Measurements from ENCODE around the gene CTU1.

Gene CTU1

DNA sequence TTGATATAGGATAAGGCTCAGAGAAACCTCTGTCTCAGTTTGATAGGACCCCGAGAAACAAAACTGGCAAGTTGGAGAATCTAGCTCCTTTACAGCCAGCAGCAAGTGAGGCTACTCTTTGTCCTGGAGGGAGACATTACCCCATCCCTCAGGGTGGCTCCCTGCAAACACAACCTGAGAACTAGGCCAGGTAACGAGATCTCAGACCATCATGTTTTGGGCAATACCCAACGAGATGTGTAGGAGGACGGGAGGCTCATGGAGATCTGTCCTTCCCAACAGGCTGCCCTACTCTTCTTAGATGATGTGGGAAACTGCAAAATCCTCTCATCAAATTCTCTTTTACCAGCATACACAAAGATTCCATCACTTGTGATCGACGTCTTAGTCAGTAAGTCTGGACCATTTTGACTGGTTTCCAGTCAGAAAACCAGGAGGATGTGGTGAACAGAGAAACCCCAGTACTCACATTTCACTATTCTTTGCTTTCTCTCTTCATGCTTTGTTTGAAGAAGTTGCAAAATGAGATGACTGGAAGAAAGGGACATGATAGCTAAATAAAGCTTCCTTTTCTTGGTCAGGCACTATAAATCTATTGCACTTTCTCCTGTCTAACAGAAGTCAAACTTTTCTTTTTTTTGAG is 6.0 kb upstream of the CTU1 start:
- DNase-seq = no peak
- intact Hi-C loops (cut with DNase I) = no loop called here

GRCh38 chr19:51111606-51112005 is 3.4 kb upstream of the CTU1 start:
- intact Hi-C loops (cut with DNase I) = no loop called here
- no peak for DNase-seq

- DNase-seq = no peak
- intact Hi-C loops (cut with DNase I) = no loop called here
Measured at GRCh38 chr19:51110666-51110971, 2.4 kb upstream of the CTU1 start.

GRCh38 chr19:51108805-51109146 is 567 bp upstream of the CTU1 start:
- intact Hi-C loops (cut with DNase I) = loop anchor here (2.0 kb wide), 1 partner anchor 486 kb away; no protein-coding TSS in a partner anchor
- peak in 2 of 42 donors; percentile 80 to 90 for DNase-seq

DNA sequence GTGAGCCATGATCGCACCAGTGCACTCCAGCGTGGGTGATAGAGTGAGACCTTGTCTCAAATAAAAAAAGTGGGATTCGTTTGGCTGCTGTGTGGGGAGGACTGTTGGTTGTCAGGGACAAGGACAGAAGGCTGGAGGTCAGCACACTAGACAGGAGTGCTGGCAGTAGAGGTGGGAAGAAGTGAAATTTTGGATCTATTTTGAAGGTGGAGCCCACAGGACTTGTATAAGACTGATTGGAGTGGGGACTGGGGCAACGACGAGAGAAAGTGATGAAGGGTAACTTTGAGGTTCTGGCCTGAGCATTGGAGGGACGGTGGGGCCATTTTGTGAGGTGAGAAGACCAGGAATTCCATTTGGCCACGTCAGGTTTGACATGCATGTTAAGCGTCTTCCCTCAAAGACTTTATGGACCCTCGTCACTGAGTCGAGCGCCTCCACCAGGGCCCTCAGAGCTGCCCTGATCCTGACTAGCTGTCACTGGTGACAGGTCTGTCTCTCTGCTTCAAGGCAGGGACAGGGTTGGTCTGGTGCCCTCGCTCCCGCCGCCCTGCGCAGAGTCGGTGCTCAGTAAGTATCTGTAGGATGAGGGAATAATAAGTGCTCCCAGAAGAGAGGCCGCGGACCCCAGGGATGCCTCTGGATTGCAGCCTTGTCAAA is 673 bp downstream of the CTU1 start:
- intact Hi-C loops (cut with DNase I) = loop anchor here (2.0 kb wide), 1 partner anchor 487 kb away; no protein-coding TSS in a partner anchor
- DNase-seq = peak in 11 of 42 donors; percentile 6 to 48 (median 23)

- DNase-seq = peak in 21 of 42 donors; percentile 22 to 66 (median 41)
- intact Hi-C loops (cut with DNase I) = no loop called here
Measured at GRCh38 chr19:51103926-51104341, 4.3 kb downstream of the CTU1 start.

DNA sequence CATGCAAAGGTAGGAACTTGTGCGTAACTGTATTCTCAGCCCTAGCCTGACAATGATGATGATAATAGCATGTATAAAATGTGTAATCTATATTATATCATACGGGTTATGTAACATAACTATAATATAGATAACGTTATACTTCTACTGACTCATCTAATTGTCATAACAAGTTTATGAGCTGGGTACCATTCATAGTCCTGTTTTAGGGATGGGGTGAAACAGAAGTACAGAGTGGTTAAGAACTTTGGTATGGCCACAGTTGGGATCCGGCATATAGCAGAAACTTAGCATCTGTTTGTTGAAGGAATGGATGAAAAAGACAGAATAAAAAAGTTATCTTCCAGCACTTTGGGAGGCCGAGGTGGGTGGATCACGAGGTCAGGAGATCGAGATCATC is 5.2 kb downstream of the CTU1 start:
- DNase-seq = no peak
- intact Hi-C loops (cut with DNase I) = no loop called here

- intact Hi-C loops (cut with DNase I) = no loop called here
- DNase-seq = no peak
Measured at GRCh38 chr19:51101171-51101865, 6.9 kb downstream of the CTU1 start.

DNA sequence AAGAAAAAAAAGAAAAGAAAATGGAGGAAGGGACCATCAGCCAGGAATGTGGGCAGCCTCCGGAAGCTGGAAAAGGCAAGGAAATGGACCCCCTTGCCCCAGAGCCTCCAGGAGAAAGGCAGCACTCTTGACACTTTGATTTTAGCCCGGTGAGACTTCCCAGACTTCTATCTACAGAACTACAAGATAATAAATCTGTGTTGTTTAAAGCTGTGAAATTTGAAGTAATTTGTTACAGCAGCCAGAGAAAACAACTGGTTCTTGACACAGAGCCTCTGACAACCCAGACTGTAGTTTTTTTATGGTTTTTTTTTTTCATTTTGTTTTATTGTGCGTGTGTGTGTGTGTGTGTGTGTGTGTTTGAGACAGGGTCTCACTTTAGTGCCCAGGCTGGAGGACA is 7.6 kb downstream of the CTU1 start:
- intact Hi-C loops (cut with DNase I) = no loop called here
- no peak for DNase-seq

DNA sequence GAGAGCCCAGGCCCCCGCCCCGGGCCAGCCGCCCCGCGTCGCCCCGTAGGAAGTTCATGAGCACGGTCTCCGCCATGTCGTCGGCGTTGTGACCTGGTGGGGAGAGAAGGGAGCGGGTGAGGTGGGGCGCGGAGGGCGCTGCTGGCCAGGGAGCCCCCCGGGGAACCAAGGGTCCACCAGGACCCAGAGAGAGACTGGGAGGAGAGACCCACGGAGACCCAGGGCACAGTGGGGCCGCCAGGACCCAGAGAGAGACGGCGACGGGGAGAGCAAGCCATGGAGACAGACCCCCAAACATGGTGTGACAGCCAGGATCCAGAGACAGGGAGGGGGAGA is 9.2 kb downstream of the CTU1 start:
- DNase-seq = no peak
- intact Hi-C loops (cut with DNase I) = loop anchor here (10.0 kb wide), 2 partner anchors 74 to 164 kb away; partner anchors contain the start of gene KLK11

GRCh38 chr19:51098365-51099046 is 9.7 kb downstream of the CTU1 start:
- DNase-seq = peak in 2 of 42 donors; percentile 32 to 34
- intact Hi-C loops (cut with DNase I) = loop anchor here (10.0 kb wide), 2 partner anchors 74 to 164 kb away; partner anchors contain the start of gene KLK11

- no peak for DNase-seq
- intact Hi-C loops (cut with DNase I) = loop anchor here (10.0 kb wide), 2 partner anchors 73 to 163 kb away; partner anchors contain the start of gene KLK11
Measured at GRCh38 chr19:51097796-51098195, 10.4 kb downstream of the CTU1 start.

DNA sequence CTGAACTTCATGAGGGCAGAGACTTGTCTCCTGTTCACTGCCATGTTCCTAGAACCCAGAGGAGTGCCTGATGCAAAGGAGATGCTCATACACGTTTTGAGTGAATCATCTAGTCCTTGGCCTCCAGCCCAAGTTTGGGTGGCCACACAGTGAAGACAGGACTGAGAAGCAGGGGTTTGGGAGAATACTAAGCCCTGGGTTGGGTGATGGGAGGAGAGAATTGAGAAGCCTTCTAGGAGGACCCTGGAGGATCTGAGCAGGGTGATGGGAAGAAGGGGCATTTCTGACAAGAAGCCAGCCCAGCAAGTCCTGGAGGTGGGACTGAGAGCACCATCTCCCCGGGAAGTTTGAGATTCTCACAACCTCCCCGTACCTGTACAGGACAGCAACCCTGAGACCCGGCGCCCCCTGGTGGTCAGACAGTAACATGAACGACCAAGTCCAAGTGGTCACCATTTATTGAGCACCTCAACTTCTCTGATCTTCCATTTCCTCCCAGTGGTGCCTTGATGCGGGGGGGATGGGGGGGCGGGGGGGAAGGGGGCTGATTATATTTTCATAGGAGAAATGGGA is 11.0 kb downstream of the CTU1 start:
- peak; percentile 35 to 86 (median 69) for DNase-seq
- intact Hi-C loops (cut with DNase I) = loop anchor here (10.0 kb wide), 2 partner anchors 72 to 162 kb away; partner anchors contain the start of gene KLK11

DNA sequence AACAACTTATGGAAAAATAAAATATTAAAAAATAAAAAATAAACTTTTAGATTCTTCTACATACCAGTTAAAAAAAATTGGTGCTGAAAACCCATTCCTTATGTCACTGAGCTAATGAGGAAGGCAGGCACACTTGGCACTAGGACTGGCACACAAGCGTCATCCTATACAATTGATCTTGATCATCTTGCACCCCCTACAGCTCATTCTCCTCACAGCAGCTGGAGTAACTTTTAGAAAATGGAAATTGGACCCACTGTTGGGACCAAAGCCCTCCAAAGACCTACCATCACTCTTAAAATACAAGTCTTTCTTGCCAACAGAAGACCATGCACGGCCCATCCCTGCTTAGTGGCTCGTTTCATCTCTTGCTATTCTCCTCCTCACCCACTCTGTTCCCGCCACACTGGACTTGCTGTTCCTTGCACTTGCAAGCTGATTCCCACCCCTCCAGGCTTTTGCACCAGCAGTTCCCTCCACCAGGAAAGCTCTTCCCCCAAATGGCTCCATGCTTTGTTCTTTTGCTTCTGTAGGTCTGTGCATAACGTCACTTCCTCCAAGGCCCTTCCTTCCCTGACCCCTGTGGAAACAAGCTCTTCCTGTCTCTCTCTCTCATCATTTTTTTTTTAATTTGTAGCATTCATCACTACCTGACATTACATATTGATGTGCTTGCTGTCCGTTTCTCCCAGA is 11.6 kb downstream of the CTU1 start:
- intact Hi-C loops (cut with DNase I) = loop anchor here (10.0 kb wide), 2 partner anchors 72 to 162 kb away; partner anchors contain the start of gene KLK11

DNA sequence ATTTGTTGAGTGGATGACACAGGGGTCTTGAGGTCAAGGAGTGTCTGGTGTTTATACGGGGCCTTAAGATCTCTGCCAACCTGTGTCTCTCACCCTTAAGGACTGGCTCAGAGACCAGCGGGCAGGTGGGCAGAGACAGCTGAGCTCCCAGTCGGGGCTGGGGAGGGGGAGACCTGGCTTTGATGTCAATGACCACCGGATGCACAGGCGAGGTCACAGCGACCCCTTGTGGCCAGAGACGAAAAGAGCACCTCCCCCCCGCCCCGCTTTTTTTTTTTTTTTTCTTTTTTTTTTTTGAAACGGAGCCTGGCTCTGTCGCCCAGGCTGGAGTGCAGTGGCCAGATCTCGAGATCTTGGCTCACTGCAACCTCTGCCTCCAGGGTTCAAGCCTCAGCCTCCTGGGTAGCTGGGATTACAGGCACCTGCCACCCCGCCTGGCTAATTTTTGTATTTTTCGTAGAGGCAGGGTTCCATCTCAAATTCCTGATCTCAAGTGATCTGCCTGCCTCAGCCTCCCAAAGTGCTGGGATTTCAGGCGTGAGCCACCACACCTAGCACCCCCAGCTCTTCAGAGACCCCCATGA is 13.4 kb downstream of the CTU1 start:
- peak in 12 of 42 donors; percentile 20 to 69 (median 39) for DNase-seq
- intact Hi-C loops (cut with DNase I) = loop anchor here (10.0 kb wide), 2 partner anchors 70 to 160 kb away; partner anchors contain the start of gene KLK11

More for the DNA sequence above, 11.6 kb downstream of the CTU1 start:
- DNase-seq = no peak

- DNase-seq = no peak
- intact Hi-C loops (cut with DNase I) = loop anchor here (10.0 kb wide), 2 partner anchors 69 to 159 kb away; partner anchors contain the start of gene KLK11
Measured at GRCh38 chr19:51093510-51094345, 14.5 kb downstream of the CTU1 start.

DNA sequence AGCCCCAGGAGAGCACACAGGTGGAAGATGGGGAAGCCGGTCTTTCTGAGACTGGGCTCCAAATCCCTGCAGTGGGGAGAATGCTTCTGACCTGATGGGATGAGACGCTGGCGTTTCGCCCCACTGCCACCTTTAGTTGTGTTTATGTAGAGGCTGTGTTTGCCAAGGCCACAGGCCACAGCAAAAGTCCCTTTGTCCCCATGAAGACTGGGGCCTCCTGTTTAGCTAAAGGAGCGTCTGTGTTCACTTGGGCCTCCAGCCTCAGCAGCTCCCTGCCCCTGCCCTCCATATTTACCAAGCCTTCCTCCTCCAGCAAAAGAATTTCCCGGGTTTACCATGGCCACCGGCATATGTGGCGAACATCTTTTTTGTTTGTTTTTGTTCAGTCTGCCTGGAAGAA is 15.1 kb downstream of the CTU1 start:
- DNase-seq = peak in 7 of 42 donors; percentile 7 to 47 (median 18)
- intact Hi-C loops (cut with DNase I) = loop anchor here (10.0 kb wide), 2 partner anchors 68 to 158 kb away; partner anchors contain the start of gene KLK11

Data from head of caudate nucleus (tissue), 42 donors.